NCI-H1930 (cell line): ENCODE data around the gene OAF.

ENCODE experiments used
- DNase-seq, 2 experiments: peaks; one replicate each; lab custom pipeline; 2025; lab: John Stamatoyannopoulos, UW

Gene OAF

DNA sequence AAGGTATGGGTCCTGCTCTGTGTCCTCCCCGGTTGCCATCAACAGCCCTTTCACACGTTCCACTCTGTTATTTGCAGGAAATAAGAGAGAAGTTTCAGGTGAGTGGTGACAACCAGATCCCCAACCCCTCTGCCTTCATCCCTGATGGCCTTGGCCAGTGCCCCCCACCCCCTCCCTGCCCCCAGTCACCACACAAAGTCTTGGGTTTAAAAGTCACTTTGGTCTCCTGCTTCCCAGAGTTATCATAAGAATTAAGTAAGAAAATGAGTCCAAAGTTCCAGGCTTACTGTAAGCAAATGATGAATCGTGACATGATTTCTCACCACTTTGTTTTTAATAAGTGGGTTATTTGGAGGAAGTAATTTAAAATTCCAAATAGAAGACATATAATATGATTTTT, 9.2 kb upstream of the OAF start:
- no peak for DNase-seq

DNA sequence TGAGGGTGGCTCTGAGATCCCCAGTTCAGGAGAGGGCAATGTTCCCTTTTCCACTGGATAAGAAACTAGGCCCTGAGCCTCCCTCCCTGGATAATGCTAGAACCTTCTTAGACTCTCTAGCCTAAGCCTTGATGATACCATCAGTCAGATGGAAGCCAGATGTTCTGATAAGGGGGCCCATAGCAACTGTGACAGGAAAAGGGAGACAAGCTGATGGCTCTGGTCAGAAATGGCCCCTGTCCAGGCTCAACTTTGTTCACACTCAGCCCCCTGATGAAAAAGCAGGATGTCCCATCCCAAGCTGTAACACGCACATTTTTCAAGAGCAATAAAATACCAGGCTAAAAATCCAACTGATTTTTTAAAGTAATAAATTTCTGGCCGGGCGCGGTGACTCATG, 7.2 kb upstream of the OAF start:
- DNase-seq, result no peak

- DNase-seq, result no peak
These were observed 5.2 kb upstream of the OAF start for GRCh38 chr11:120205596-120206161.

DNA sequence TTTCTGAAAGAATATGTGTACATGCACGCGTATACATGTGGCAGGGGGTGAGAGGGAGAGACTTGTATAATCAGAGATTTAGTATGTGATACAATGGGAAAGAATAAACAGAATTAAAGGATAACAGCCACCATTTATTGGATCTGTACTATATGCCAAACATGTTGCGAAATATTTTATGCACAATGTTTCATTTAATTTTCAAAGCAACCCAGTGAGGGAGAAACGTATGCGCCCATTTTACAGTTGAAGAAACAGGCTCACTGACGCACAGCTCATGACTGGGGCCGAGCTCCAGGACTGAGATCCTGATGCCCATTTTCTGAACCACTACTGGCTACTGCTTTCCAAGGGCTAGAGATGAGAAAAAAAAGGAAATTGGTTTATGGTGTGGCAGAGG, 3.3 kb upstream of the OAF start:
- DNase-seq, result no peak

DNA sequence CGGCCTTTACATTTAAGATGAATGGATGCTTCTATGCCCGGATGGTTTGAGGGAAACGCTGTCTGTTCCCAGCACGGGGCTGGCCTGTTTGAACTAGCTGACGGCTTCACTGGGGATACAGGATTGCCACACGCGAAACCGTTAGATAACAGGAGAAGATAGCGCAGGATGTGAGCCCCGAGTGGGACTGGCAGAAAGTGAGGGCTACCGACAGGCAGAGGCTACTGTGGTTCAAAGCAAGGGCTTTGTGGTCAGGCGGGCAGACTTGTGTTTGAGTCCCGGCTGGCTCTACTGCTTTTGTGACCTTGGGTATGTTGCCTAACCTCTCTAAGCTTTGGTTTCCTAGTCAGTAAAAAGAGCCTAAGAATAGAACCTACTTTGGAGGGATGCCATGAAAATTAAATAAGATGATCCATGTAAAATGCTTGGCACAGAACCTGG, 2.8 kb upstream of the OAF start:
- no peak for DNase-seq

GRCh38 chr11:120208777-120209176, 2.1 kb upstream of the OAF start:
- DNase-seq, result no peak

DNA sequence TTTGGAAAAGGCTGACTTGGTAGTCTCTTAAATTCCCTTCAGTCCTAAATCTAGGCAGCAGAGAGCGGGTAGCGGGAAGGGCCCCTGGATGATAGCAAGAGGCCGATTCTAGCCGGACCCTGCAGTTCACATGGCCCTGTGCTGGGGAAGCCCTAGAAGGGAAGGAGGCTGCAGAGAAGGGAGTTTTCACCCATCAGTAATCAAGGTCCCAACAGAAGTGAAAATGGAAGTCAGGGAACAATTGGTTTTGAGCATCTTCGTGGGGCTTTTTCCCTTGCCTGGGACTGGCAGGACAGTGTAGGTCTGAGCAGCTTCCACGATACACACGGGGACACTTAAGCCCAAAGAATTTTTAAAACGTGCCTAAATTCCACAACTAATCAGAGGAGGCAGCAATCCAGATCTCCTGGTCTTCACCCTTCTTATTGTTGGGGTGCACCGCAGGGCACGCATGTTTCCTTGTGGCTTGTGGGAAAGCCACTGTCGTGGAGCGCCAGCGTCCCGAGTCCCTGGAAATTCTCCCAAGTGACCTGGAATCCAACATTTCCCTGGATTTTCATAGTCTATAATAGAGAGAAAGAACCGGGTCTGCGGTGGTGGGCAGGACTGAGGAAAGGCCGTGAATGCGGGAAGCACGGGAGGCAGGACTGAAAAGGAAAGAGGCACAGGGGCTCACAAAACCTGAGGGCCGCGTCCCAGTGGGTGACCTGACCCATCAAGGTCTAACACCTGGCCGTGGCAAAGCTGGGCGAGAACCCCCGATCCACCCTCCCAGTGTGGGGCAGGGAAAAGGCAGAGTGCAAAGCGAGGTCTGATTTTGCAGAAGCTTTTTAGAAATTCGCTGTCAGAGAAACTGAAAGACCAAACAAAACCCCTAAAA, 846 bp upstream of the OAF start:
- no peak for DNase-seq

- DNase-seq, result no peak
These were observed 858 bp downstream of the OAF start for GRCh38 chr11:120211522-120212258.

DNA sequence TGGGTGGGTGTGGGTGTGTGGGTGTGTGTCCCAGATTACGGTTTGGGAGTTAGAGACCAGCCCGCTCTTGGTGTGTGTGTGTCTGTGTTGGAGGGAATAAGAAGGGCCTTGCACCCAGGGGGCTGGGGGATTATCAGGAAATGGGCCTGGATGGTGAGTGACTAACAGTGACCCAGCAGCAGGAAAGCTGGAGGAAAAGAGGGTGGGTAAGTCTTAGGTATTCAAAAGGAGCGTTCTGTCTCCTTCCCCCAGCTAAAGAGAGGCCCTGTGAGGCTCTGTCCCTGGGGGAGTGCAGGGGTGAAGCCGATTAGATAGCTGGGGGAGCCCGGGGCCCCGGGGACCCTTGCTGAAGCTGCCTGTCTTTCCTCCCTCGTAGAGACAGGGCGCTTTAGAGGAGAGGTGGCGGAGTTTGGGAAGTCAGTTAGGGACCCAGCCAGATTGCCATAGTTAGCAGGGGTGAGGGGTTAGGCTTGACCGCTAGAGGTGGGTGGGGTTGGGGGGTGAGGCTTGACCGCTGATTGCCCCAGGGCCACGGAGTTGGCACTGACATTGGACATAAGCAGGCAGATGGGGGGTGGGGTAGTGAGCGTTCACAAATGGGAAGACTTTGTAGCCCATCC, 1.5 kb downstream of the OAF start:
- DNase-seq, result no peak

- no peak for DNase-seq
These were observed 2.1 kb downstream of the OAF start for GRCh38 chr11:120212926-120213325.

- DNase-seq, result no peak
These were observed 3.7 kb downstream of the OAF start for GRCh38 chr11:120214581-120214980.

DNA sequence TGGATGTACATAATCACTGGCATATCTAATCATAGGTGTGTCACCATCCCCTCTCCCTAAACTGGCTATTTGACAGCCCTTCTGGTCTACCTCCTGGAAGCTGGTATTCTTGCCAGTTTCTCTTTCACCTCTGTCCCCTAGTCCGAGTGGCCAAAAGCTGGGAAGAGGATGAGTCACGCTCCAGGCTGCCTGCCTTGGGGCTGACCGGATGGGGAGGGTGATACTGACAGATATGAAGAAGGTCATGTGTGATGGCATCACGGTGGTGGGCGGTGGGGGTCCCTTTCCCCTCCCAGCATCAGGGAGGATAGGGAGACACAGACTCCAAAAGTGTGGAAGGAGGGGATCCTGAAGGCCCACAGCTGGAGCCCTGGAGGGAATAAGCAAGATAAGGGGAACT, 4.8 kb downstream of the OAF start:
- no peak for DNase-seq

GRCh38 chr11:120216426-120217102, 5.7 kb downstream of the OAF start:
- no peak for DNase-seq

- no peak for DNase-seq
These were observed 6.7 kb downstream of the OAF start for GRCh38 chr11:120217526-120217925.

DNA sequence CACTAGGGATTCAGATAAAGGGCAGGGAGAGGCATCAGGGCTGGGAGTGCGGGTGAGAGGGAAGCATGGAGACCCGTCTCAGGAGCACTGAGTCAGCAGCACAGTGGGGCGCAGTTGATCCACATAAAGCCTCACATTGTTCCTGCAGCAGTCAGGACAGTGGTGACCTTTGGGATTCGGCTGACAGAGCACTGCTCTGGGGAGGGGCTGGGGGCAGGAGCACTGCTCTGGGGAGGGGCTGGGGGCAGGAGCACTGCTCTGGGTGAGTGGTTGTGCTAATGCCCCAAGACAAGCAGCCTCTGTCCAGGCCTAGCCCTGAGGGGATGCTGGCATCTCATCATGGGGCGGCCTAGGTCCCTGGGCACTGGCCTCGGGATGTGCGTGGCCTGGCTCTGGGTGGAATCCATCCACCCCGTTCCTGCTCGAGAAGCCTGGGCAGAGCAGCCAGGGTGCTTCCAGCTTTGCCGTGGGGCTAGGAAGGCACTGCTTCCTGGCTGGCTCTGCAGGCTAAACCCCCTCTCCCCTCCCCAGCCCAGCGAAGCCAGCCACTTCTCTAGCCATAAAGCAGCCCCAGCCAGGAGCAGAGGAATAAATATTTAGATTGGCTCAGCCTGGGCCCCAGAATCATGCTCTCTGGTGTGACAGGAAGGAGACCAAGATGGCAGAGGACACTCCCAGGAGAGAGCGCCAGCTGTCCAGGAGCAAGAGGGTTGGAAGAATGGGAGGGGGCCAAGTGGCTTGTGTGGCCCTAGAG, 7.3 kb downstream of the OAF start:
- DNase-seq, result no peak

DNA sequence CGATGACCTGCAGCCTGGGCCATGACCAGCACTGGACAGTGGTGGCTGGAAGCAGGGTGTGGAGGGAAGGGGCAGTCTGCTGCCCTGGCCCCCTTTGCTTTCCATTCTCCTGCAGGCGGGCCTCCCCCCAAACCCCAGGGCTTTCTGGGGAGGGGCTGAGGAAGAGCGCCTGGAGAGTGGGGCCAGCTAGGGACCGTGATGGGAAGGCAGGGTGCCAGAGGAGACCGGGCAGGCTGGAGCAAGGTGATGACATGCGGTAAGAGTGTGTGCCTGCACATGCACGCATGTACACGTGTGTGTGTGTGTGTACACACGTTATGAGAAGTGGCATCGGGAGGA, 7.8 kb downstream of the OAF start:
- DNase-seq, result no peak

GRCh38 chr11:120219232-120219937, 8.6 kb downstream of the OAF start:
- no peak for DNase-seq

GRCh38 chr11:120219938-120220746, 9.3 kb downstream of the OAF start:
- DNase-seq, result no peak

DNA sequence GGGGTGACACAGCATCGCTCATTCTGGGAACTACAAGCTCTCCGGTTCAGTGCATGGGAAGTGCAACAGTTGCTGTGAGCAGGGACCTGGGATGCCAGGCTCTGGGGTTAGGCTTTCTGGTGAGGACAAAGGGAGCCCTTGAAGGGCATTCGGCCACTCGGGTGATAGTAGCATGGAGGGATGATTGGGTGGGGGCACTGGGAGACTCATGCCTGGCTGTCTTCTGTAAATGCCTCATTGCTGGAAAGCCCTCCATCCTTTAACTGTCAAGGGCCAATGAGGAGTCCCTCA, 9.9 kb downstream of the OAF start:
- no peak for DNase-seq

DNA sequence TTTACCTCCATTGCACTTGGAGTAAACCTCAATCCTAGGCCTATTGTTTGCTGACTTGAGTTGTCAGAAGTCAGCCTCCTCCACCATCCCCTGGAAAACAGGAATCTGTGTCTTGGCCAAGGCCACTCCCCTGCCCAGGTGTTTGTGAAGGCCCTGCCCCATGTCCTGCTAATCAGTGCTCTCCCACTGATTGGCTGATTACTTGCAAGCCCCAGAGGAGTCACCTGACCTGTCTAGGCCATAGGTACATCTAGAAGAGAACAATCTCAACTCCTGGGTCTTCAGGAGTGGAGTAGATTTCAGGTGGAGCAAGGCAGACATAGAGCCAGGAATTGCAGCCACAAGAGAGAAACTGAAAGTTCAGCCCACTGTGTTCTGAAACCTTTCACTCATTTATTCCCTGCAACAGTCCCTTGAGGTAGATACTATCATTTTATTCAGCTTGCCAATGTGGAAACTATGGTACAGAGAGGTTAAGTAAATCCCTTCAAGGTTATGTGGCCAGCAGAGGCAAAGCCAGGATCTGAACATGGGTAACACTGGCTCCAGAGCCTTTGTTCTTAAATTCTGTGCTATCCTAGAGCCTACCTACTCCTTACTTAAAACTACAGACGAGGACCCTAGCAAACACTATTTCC, 10.4 kb downstream of the OAF start:
- no peak for DNase-seq
